GM21723 (cell line): ENCODE measurements around the gene YIPF4.
"Not testable (repeated sequence)": the region's sequence is repeated elsewhere in the genome, so short reads cannot be mapped to it uniquely, and the experiment has no call there.

Experiments
- ATAC-seq: cut with Tn5 transposase; IDR thresholded peaks from one replicate; pipeline ENCODE4 v1.9.1; 2021; ENCODE audit warnings: mild to moderate bottlenecking, moderate library complexity; ENCODE audit not compliant: unreplicated experiment

Gene YIPF4

DNA sequence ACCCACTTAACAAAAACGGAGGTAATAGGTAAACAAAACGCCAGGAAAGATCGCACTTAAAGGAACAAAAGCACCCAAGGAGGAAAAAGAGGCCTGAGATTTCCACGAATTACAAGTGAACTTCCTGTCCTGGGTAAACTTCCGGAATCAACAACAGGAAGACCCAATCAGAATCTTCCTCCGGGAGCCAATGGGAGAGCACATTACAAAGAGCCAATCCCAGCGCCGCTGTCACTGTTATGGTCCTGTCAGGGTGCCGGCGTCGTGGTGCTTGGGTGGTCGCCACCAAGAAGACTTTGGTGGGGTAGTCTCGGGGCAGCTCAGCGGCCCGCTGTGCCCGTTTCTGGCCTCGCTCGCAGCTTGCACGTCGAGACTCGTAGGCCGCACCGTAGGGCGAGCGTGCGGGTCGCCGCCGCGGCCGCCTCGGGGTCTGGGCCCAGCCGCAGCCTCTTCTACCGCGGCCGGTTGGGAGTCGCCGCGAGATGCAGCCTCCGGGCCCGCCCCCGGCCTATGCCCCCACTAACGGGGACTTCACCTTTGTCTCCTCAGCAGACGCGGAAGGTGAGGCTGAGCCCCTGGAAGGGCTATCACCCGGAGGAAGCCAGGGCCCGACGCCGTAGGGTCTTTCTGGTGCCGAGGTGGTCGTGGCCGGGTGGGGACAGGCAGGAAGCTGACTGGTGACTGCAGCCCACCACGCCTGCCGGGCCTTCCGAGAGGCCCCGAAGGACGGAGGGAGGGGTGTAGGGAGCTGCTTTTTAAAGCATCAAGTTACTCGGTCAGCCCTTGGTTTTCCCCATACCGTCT lies at the start of gene YIPF4:
Gene YIPF4 (plus strand): TSS at position 231 of the 804 bp plus-strand sequence. CDS start 252 bp downstream, at position 483.
- peak; percentile 97 for ATAC-seq

DNA sequence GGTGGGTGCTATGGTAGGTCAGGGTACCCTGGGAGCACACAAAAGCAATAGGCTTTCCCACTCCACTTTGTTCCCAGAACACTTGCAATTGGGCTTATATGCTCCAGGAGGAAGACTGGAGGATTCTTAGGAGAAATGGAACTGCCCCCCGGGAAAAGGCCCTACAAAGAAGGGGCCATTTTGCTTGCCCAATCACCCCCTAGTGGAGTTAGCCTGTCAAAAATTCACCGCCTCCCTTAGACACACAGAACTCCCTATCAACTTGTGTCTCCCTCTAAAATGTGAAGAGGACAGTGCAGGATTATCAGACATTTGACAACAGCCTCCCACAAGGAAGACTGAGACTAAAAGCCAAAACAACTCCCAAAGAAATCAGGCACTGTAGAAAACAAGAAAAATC lies 49.5 kb upstream of the YIPF4 start:
- no peak for ATAC-seq

GRCh38 chr2:32229635-32230034 lies 48.1 kb upstream of the YIPF4 start:
- ATAC-seq = no peak

- no peak for ATAC-seq
Observed at GRCh38 chr2:32231959-32232358, 45.7 kb upstream of the YIPF4 start.

GRCh38 chr2:32235315-32235714 lies 42.4 kb upstream of the YIPF4 start:
- ATAC-seq = no peak

- no peak for ATAC-seq
Observed at GRCh38 chr2:32237488-32237887, 40.2 kb upstream of the YIPF4 start.

- ATAC-seq = no peak
Observed at GRCh38 chr2:32237996-32238395, 39.7 kb upstream of the YIPF4 start.

DNA sequence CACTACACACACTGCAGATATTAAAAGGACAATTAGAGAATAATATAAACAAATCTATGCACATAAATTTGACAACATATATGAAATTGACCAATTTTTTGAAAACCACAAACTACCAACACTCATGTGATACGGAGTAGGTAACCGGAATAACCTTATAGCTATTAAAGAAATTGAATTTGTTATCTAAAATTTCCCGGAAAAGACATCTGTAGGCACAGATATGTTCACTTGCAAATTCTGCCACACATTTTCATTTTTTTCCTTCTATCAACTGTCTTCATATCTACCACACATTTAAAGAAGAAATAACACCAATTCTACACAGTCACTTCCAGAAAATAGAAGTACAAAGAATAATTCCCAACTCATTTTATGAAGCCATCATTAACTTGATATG lies 35.4 kb upstream of the YIPF4 start:
- ATAC-seq = no peak

DNA sequence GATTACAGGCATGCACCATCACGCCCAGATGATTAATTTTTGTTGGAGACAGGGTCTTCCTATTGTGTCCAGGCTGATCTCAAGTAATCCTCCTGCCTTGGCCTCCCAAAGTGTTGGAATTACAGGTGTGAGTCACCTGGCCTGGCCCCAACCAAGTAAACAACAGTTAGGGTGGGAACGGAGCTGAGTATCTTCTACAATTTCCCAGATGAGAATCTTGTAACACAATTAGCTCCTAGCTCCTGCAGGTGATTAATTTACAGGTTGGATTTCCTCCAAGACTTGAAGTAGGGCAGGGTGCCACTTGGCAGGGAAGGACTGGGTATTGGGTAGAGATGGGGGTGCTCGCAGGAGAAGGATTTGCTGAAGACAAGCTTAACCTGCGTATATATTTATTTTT lies 30.8 kb upstream of the YIPF4 start:
- ATAC-seq = no peak

GRCh38 chr2:32248299-32248698 lies 29.4 kb upstream of the YIPF4 start:
- ATAC-seq = no peak

GRCh38 chr2:32249731-32250236 lies 27.9 kb upstream of the YIPF4 start:
- ATAC-seq = no peak

GRCh38 chr2:32250290-32250689 lies 27.4 kb upstream of the YIPF4 start:
- no peak for ATAC-seq

DNA sequence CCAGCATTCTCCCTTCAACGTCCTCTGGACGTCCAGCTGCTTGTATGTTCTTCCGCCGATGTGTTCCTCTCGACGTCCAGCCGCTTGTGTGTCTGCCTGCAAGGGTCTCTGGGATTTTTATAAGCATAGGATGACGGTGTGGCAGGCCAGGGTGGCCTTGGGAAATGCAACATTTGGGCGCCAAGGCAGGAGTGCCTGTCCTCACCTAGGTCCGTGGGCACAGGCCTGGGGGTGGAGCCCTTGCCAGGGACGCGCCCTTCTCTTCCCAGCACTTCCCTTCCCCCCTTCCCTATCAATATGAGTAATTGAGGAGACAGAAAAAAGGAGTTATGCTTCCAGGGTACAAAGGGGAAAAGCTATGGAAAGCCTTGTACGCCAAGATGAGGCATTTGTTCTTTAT lies 19.5 kb upstream of the YIPF4 start:
- ATAC-seq = no peak

GRCh38 chr2:32260376-32260775 lies 17.3 kb upstream of the YIPF4 start:
- ATAC-seq = no peak

- ATAC-seq = no peak
Observed at GRCh38 chr2:32262105-32262504, 15.6 kb upstream of the YIPF4 start.

DNA sequence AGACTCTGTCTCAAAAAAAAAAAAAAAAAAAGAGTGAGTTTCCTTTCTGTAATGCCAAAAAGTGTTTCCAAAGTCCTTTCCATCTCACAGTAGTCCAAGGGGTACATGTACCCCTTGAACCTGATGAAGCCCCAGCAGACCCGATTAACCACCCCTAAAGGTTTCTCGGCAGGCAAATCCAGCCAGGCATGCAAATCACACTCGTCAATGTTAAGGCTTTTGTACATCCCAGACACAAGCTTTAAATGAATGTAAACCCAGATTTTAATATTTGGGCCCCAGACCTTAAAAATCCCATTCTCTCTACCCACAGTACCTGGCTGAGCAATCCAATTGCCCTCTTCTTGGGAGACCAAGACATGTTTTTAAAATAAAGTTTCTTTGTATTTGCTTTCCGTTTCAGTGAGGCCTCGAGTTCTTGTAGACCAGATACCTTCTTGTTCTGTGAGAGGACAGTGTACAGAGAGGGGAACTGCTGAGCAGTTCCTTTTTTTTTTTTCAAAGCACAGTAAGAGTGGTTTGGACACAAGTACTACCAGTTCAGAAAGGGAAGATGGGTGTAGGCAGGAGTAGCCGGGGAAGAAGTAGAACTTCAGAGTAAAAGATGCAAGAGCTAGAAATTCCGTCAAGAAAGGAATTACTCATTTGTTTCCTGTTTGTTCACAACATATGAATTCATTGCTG lies 13.1 kb upstream of the YIPF4 start, which contains the start of gene NLRC4:
Gene NLRC4 (minus strand): TSS at position 465 of the 684 bp plus-strand sequence. CDS start 8,111 bp downstream, outside the sequence.
- peak; percentile 95 for ATAC-seq

GRCh38 chr2:32271063-32271462 lies 6.6 kb upstream of the YIPF4 start:
- no peak for ATAC-seq

DNA sequence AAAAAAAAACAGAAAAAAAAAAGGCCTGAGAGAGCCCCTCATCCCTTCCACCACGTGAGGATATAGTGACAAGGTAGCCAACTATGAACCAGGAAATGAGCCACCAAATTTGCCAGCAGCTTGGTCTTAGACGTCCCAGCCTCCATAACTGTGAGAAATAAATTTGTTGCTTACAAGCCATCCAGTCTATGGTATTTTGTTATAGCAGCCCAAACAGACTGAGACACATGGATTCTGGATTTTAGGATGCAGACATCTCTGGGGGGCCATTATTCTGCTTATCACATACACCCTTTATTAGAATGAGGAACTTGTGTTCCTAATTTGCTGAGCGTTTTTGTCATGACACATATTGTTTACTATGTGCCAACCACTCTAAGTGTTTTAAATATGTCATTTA lies 5.4 kb upstream of the YIPF4 start:
- no peak for ATAC-seq

DNA sequence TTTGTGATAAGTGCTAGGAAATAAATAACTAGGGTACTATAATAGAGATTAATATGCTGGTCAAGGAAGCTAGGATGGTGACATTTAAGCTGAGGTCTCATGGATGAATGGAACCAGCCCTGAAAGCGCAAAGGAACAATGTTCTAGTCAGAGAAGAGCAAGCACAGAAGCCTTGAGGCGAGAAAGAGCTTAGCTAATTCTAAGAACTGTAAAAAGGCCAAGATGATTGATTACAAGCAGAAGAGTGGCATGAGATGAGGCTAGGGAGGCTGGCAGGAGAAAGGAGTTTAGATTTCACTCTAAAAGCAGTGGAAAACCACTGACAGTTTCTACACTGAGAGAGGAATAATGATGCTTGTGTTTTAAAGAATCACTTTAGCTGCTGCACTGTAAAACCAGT lies 3.4 kb upstream of the YIPF4 start:
- no peak for ATAC-seq

- ATAC-seq = not testable (repeated sequence)
Observed at GRCh38 chr2:32275790-32276189, 1.9 kb upstream of the YIPF4 start.

DNA sequence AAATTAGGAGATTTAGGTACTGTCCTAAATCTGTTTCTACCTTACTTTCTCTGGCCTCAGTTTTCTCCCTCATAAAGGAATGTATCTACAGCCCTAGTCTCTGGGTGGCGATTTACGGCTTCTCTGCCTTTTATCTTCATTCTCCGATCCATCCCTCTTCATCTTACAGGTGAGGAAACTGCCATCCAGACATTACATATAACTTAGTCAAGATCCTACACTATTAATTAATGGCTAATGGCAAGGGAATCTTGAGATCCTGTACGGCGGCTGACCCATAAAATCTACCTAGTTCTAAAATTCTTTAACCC lies 386 bp upstream of the YIPF4 start:
- no peak for ATAC-seq

DNA sequence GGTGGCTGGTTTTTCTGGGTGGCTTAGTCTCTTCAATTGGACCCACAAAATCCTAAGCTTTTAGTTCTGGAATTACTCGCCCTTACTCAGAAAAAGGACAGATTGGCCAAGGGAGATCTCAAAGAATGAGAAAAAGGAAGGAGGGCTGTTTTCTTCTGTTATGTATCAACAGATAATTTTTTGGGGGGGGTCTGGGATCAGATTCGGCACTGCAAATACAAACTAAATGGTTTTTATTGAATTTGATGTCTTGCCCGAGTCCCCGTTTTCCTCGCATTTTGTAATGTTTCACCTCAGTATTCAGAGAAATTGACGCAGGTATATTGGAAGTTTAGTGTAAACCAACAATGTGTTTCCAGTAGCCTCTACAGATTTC lies 762 bp downstream of the YIPF4 start:
- no peak for ATAC-seq
